OCI-LY7 (cell line): Measurements from ENCODE around the gene CDYL.

Source experiments
- EZH2phosphoT487 ChIP-seq: fragments of 200-600 bp; sonication (generic); IDR thresholded peaks from 2 replicates; pipeline ENCODE4 v1.6.1; 2018; ENCODE audit warnings: low read depth, borderline replicate concordance, mild to moderate bottlenecking, mixed run types, antibody characterized with exemption, low read length, moderate library complexity, mixed read lengths
- TF ChIP-seq, protein P1 (sequence below): fragments of 200-600 bp; sonication (generic); conservative IDR thresholded peaks from 2 replicates; pipeline ENCODE4 v1.5.1; 2014; ENCODE audit warnings: mild to moderate bottlenecking, antibody characterized with exemption, low read length, moderate library complexity, mixed read lengths

DNA sequence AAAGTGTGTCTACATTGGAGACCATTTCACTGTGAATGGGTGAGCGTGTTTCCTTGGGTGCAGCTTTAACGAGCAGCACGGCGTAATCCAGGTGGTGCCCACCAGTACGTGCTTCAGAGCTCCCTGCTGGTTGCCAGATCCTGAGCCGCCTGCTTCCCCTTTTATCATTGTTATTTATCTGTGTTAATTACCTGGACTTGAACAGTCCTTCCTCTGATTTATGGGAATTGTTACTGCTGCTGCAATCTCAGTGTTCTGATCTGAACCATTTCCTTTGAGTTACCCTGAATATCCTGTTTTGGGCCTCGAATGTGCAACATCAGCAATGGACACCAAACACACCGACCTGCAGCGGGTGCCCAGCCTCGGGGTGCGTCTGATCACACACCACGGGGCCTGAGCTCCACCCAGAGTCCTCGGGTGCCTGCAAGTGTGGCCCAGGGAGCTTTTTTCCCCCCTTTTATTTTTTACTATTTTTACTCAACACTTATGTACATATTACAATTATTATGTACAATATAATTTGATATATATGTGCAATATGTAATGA is 146.4 kb downstream of the CDYL start:
- TF ChIP-seq, protein P1, sequence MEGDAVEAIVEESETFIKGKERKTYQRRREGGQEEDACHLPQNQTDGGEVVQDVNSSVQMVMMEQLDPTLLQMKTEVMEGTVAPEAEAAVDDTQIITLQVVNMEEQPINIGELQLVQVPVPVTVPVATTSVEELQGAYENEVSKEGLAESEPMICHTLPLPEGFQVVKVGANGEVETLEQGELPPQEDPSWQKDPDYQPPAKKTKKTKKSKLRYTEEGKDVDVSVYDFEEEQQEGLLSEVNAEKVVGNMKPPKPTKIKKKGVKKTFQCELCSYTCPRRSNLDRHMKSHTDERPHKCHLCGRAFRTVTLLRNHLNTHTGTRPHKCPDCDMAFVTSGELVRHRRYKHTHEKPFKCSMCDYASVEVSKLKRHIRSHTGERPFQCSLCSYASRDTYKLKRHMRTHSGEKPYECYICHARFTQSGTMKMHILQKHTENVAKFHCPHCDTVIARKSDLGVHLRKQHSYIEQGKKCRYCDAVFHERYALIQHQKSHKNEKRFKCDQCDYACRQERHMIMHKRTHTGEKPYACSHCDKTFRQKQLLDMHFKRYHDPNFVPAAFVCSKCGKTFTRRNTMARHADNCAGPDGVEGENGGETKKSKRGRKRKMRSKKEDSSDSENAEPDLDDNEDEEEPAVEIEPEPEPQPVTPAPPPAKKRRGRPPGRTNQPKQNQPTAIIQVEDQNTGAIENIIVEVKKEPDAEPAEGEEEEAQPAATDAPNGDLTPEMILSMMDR: no peak
- TF ChIP-seq EZH2phosphoT487: no peak
